HCT116 (cell line): ENCODE measurements around the gene ZNF524.

Experiments
- CBX3 ChIP-seq: IDR thresholded peaks from 2 replicates; pipeline ENCODE4 v1.6.1; 2012; ENCODE audit warnings: low read depth
- EZH2 ChIP-seq: fragments of 200-600 bp; sonication (generic); IDR thresholded peaks from 2 replicates; pipeline ENCODE4 v1.6.1; 2017; ENCODE audit warnings: antibody characterized with exemption, mixed run types
- EZH2phosphoT487 ChIP-seq: fragments of 200-600 bp; IDR thresholded peaks from 2 replicates; pipeline ENCODE4 v1.6.1; 2018; ENCODE audit warnings: antibody characterized with exemption, borderline replicate concordance
- POLR2A ChIP-seq: IDR thresholded peaks from 2 replicates; pipeline ENCODE4 v1.7.0; 2011; ENCODE audit warnings: borderline replicate concordance; ENCODE audit not compliant: insufficient read depth, insufficient read length; ENCODE audit errors: extremely low read depth
- POLR2AphosphoS5 ChIP-seq: IDR thresholded peaks from 2 replicates; pipeline ENCODE4 v1.6.1; 2011; ENCODE audit warnings: mild to moderate bottlenecking, low read depth, low read length, moderate library complexity
- RAD21 ChIP-seq: IDR thresholded peaks from 2 replicates; pipeline ENCODE4 v1.6.1; 2012; ENCODE audit warnings: low read depth, mild to moderate bottlenecking
- YY1 ChIP-seq: IDR thresholded peaks from 2 replicates; pipeline ENCODE4 v1.6.1; 2011; ENCODE audit warnings: low read length, low read depth, moderate library complexity, mild to moderate bottlenecking; ENCODE audit not compliant: insufficient replicate concordance; ENCODE audit errors: extremely low read depth
- ZFX ChIP-seq: fragments of 450-650 bp; IDR thresholded peaks from 2 replicates; pipeline ENCODE4 v1.6.1; 2017
- ZNF274 ChIP-seq: fragments of 200-500 bp; sonication (Bioruptor generic); IDR thresholded peaks from 2 replicates; pipeline ENCODE4 v1.6.1; 2014; ENCODE audit warnings: mild to moderate bottlenecking, low read depth, low read length, inconsistent platforms
- TF ChIP-seq, protein P1 (sequence below), 3 experiments: fragments of 200-600 bp in 1 of 3; sonication (generic) in 1 of 3; IDR thresholded peaks in 2 of 3; conservative IDR thresholded peaks in 1 of 3; 2 replicates each; pipeline ENCODE4 v1.5.1; 2012 to 2017; ENCODE audit warnings: low read depth in 2 of 3, low read length in 2 of 3, antibody characterized with exemption in 1 of 3, borderline replicate concordance in 1 of 3, control low read depth in 1 of 3, mild to moderate bottlenecking in 1 of 3, mixed read lengths in 1 of 3, mixed run types in 1 of 3, moderate library complexity in 1 of 3; ENCODE audit not compliant: insufficient read depth in 1 of 3
- TF ChIP-seq, protein P2 (sequence below): IDR thresholded peaks from 2 replicates; pipeline ENCODE4 v1.6.1; 2012; ENCODE audit warnings: low read depth
- TF ChIP-seq, protein P3 (sequence below): IDR thresholded peaks from 2 replicates; pipeline ENCODE4 v1.6.1; 2012
- TF ChIP-seq, protein P4 (sequence below): IDR thresholded peaks from 2 replicates; pipeline ENCODE4 v1.6.1; 2012

DNA sequence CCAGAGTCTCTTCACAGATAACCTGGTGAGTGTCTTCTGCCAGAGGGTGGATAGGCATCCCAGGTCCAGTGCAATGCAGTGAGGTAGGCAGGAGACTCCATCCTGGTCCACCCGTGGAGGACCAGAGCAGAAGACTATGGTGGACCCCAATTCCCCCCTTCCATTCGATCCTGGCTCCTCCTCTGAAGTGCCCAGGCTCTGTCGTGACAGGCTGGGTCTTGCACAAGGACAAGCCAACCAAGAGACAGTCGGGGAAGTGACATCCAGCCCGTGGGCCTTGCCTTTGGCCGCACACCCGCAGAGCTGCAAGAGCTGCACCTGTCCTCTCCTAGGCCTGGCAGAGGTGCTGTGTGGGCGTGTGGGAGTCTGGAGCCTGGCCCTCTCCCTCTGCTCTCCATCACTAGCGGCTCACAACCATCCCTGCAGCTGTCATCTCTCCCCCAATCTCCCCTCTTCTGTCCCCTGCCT, 21.2 kb downstream of the ZNF524 start:
- TF ChIP-seq, protein P1, sequence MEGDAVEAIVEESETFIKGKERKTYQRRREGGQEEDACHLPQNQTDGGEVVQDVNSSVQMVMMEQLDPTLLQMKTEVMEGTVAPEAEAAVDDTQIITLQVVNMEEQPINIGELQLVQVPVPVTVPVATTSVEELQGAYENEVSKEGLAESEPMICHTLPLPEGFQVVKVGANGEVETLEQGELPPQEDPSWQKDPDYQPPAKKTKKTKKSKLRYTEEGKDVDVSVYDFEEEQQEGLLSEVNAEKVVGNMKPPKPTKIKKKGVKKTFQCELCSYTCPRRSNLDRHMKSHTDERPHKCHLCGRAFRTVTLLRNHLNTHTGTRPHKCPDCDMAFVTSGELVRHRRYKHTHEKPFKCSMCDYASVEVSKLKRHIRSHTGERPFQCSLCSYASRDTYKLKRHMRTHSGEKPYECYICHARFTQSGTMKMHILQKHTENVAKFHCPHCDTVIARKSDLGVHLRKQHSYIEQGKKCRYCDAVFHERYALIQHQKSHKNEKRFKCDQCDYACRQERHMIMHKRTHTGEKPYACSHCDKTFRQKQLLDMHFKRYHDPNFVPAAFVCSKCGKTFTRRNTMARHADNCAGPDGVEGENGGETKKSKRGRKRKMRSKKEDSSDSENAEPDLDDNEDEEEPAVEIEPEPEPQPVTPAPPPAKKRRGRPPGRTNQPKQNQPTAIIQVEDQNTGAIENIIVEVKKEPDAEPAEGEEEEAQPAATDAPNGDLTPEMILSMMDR (IDR thresholded peaks at IDR 0.05 in 2 of 3, conservative IDR thresholded peaks at IDR 0.05 in 1 of 3; ENCODE audit: borderline replicate concordance in 1 of 3, insufficient read depth in 1 of 3, low read depth in 2 of 3, low read length in 2 of 3) = no peak
- TF ChIP-seq ZFX (no peak), YY1 (no peak), RAD21 (no peak), EZH2phosphoT487 (no peak), EZH2 (no peak), POLR2AphosphoS5 (no peak), CBX3 (no peak), POLR2A (no peak), ZNF274 (no peak)
- TF ChIP-seq, protein P2, sequence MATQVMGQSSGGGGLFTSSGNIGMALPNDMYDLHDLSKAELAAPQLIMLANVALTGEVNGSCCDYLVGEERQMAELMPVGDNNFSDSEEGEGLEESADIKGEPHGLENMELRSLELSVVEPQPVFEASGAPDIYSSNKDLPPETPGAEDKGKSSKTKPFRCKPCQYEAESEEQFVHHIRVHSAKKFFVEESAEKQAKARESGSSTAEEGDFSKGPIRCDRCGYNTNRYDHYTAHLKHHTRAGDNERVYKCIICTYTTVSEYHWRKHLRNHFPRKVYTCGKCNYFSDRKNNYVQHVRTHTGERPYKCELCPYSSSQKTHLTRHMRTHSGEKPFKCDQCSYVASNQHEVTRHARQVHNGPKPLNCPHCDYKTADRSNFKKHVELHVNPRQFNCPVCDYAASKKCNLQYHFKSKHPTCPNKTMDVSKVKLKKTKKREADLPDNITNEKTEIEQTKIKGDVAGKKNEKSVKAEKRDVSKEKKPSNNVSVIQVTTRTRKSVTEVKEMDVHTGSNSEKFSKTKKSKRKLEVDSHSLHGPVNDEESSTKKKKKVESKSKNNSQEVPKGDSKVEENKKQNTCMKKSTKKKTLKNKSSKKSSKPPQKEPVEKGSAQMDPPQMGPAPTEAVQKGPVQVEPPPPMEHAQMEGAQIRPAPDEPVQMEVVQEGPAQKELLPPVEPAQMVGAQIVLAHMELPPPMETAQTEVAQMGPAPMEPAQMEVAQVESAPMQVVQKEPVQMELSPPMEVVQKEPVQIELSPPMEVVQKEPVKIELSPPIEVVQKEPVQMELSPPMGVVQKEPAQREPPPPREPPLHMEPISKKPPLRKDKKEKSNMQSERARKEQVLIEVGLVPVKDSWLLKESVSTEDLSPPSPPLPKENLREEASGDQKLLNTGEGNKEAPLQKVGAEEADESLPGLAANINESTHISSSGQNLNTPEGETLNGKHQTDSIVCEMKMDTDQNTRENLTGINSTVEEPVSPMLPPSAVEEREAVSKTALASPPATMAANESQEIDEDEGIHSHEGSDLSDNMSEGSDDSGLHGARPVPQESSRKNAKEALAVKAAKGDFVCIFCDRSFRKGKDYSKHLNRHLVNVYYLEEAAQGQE = no peak
- TF ChIP-seq, protein P3, sequence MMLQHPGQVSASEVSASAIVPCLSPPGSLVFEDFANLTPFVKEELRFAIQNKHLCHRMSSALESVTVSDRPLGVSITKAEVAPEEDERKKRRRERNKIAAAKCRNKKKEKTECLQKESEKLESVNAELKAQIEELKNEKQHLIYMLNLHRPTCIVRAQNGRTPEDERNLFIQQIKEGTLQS = no peak
- TF ChIP-seq, protein P4, sequence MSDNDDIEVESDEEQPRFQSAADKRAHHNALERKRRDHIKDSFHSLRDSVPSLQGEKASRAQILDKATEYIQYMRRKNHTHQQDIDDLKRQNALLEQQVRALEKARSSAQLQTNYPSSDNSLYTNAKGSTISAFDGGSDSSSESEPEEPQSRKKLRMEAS = no peak
